SK-N-SH treated with all-trans-retinoic acid at 6 μM for 48 hours (cell line): ENCODE results near the gene ENDOV.

Source experiments
- BACH2 ChIP-seq: fragments of 250-450 bp; sonication (Bioruptor Pico); IDR thresholded peaks from 2 replicates; pipeline ENCODE4 v1.9.0; 2021; ENCODE audit warnings: mild to moderate bottlenecking, borderline replicate concordance
- CSDC2 ChIP-seq: fragments of 250-450 bp; sonication (Bioruptor Pico); IDR thresholded peaks from 2 replicates; pipeline ENCODE4 v1.5.0; 2020; ENCODE audit warnings: mild to moderate bottlenecking, moderate library complexity
- GLIS3 ChIP-seq: fragments of 250-450 bp; sonication (Bioruptor Pico); IDR thresholded peaks from 2 replicates; pipeline ENCODE4 v1.5.0; 2020; ENCODE audit warnings: mild to moderate bottlenecking, moderate library complexity
- OSR1 ChIP-seq: fragments of 250-450 bp; sonication (Bioruptor Pico); IDR thresholded peaks from 2 replicates; pipeline ENCODE4 v1.8.0; 2022; ENCODE audit warnings: moderate library complexity, mild to moderate bottlenecking, inconsistent platforms
- SNAI2 ChIP-seq: fragments of 250-450 bp; sonication (Bioruptor Pico); IDR thresholded peaks from 2 replicates; pipeline ENCODE4 v1.5.0; 2020; ENCODE audit warnings: mild to moderate bottlenecking, moderate library complexity
- TCF4 ChIP-seq: fragments of 250-450 bp; sonication (Bioruptor Pico); IDR thresholded peaks from 2 replicates; pipeline ENCODE4 v1.8.0; 2021; ENCODE audit warnings: mild to moderate bottlenecking, moderate library complexity, borderline replicate concordance
- TSHZ2 ChIP-seq: fragments of 250-450 bp; sonication (Bioruptor Pico); IDR thresholded peaks from 2 replicates; pipeline ENCODE4 v1.5.0; 2020; ENCODE audit warnings: mild to moderate bottlenecking, moderate library complexity
- ZC3H10 ChIP-seq: fragments of 250-450 bp; sonication (Bioruptor Pico); IDR thresholded peaks from 2 replicates; pipeline ENCODE4 v1.5.1; 2021; ENCODE audit warnings: mild to moderate bottlenecking, moderate library complexity
- ZFP3 ChIP-seq: fragments of 250-450 bp; sonication (Bioruptor Pico); IDR thresholded peaks from 2 replicates; pipeline ENCODE4 v1.5.0; 2020; ENCODE audit warnings: mild to moderate bottlenecking, moderate library complexity
- ZNF565 ChIP-seq: fragments of 450-650 bp; formaldehyde crosslinking; conservative IDR thresholded peaks from 2 replicates; pipeline ENCODE4 v1.5.0; 2020; ENCODE audit warnings: low read depth, mild to moderate bottlenecking, moderate library complexity
- ZNF70 ChIP-seq: fragments of 450-650 bp; formaldehyde crosslinking; IDR thresholded peaks from 2 replicates; pipeline ENCODE4 v1.5.0; 2020; ENCODE audit warnings: mild to moderate bottlenecking, moderate library complexity
- TF ChIP-seq, protein P1 (sequence below): fragments of 250-450 bp; sonication (Bioruptor Pico); IDR thresholded peaks from 2 replicates; pipeline ENCODE4 v1.8.0; 2020; ENCODE audit warnings: mild to moderate bottlenecking, moderate library complexity, borderline replicate concordance

- TF ChIP-seq ZFP3 (CRISPR knock-in tag) (no peak), CSDC2 (CRISPR knock-in tag) (no peak), TSHZ2 (CRISPR knock-in tag) (no peak), GLIS3 (CRISPR knock-in tag) (no peak), ZNF565 (CRISPR knock-in tag) (no peak), ZC3H10 (CRISPR knock-in tag) (no peak), OSR1 (CRISPR knock-in tag) (no peak), BACH2 (CRISPR knock-in tag) (no peak), ZNF70 (CRISPR knock-in tag) (no peak), SNAI2 (no peak), TCF4 (CRISPR knock-in tag) (no peak)
- TF ChIP-seq, protein P1, sequence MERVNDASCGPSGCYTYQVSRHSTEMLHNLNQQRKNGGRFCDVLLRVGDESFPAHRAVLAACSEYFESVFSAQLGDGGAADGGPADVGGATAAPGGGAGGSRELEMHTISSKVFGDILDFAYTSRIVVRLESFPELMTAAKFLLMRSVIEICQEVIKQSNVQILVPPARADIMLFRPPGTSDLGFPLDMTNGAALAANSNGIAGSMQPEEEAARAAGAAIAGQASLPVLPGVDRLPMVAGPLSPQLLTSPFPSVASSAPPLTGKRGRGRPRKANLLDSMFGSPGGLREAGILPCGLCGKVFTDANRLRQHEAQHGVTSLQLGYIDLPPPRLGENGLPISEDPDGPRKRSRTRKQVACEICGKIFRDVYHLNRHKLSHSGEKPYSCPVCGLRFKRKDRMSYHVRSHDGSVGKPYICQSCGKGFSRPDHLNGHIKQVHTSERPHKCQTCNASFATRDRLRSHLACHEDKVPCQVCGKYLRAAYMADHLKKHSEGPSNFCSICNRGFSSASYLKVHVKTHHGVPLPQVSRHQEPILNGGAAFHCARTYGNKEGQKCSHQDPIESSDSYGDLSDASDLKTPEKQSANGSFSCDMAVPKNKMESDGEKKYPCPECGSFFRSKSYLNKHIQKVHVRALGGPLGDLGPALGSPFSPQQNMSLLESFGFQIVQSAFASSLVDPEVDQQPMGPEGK (CRISPR knock-in tag) = no peak
Observed at GRCh38 chr17:80426671-80427326, 11.8 kb downstream of the ENDOV start.
